ENCODE data around the gene BMAL1.

The BMAL1 gene

GRCh38 chr11:13320688-13321087, 43.1 kb downstream of the BMAL1 start:
- no peaks in the 10 kb centered on the region for H3K4me1 ChIP-seq (ENCODE audit: control insufficient read depth, low read depth, low read length)
- H3K79me2 ChIP-seq (ENCODE audit: control insufficient read depth, insufficient read depth, low read length): no peaks in the 10 kb centered on the region
- H3K18ac ChIP-seq (ENCODE audit: low read length): no peak overlapping the region
- H3K9ac ChIP-seq (ENCODE audit: low read length): no peak overlapping the region
- DNase-seq: no peak
- H2AK5ac ChIP-seq (ENCODE audit: low read length): no peak overlapping the region
- no peaks in the 10 kb centered on the region for H3K79me1 ChIP-seq (ENCODE audit: low read length)
- no peaks in the 10 kb centered on the region for H3K27me3 ChIP-seq (ENCODE audit: insufficient read depth, low read length, poor library complexity)
- no peaks in the 10 kb centered on the region for H3K36me3 ChIP-seq (ENCODE audit: control insufficient read depth, insufficient read depth, low read length)
- no peak overlapping the region for H2BK5ac ChIP-seq (ENCODE audit: low read length)
- H3K4ac ChIP-seq (ENCODE audit: low read depth, low read length): no peak overlapping the region
- H4K5ac ChIP-seq (ENCODE audit: low read length): no peak overlapping the region
- WGBS (ENCODE audit: extremely low coverage, insufficient coverage, low lambda C conversion rate): no CpG with 5 or more reads among the region's 3 CpGs
- H4K8ac ChIP-seq (ENCODE audit: low read depth, low read length): no peak overlapping the region
- no peak overlapping the region for H3K23ac ChIP-seq (ENCODE audit: low read length)
- H2BK120ac ChIP-seq (ENCODE audit: low read depth, low read length): no peak overlapping the region
- no peak overlapping the region for H3K56ac ChIP-seq (ENCODE audit: low read length)
- H3K27ac ChIP-seq (ENCODE audit: low read depth, low read length): no peak overlapping the region
- H3K4me2 ChIP-seq (ENCODE audit: low read length): no peak overlapping the region
- H2BK15ac ChIP-seq (replicated peaks; ENCODE audit: low read depth): no peak overlapping the region
- no peak overlapping the region for H3K4me3 ChIP-seq (ENCODE audit: low read length)

DNA sequence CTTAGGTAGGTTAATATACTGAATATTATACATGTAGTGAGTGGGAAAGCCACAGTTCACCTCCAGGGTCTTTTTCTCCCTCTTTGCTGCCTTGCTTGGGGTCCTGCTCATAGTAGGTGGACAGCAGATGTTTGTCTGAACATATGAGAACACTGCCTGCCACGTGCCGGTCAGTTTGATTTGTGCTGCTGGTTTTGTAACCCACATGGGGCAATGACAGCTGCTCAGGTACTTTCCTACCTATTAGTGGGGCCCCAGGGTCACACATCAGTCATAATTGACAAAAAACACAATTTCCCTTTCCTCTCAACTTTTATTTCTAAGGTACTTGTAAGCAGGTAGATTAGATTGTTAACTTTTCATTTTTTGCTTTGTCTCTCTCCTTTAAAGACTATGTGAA, 43.8 kb downstream of the BMAL1 start:
- H3K4me3 ChIP-seq (ENCODE audit: low read length): no peak overlapping the region
- no peak overlapping the region for H2AK5ac ChIP-seq (ENCODE audit: low read length)
- no peak overlapping the region for H3K56ac ChIP-seq (ENCODE audit: low read length)
- DNase-seq: no peak
- no CpG with 5 or more reads among the region's 2 CpGs for WGBS (ENCODE audit: extremely low coverage, insufficient coverage, low lambda C conversion rate)
- H2BK120ac ChIP-seq (ENCODE audit: low read depth, low read length): no peak overlapping the region
- H3K4me2 ChIP-seq (ENCODE audit: low read length): no peak overlapping the region
- H4K8ac ChIP-seq (ENCODE audit: low read depth, low read length): no peak overlapping the region
- H2BK5ac ChIP-seq (ENCODE audit: low read length): no peak overlapping the region
- H2BK15ac ChIP-seq (replicated peaks; ENCODE audit: low read depth): no peak overlapping the region
- H3K27ac ChIP-seq (ENCODE audit: low read depth, low read length): no peak overlapping the region
- no peaks in the 10 kb centered on the region for H3K79me1 ChIP-seq (ENCODE audit: low read length)
- H3K79me2 ChIP-seq (ENCODE audit: control insufficient read depth, insufficient read depth, low read length): no peaks in the 10 kb centered on the region
- no peak overlapping the region for H3K9ac ChIP-seq (ENCODE audit: low read length)
- H3K4me1 ChIP-seq (ENCODE audit: control insufficient read depth, low read depth, low read length): no peaks in the 10 kb centered on the region
- no peak overlapping the region for H3K23ac ChIP-seq (ENCODE audit: low read length)
- H3K36me3 ChIP-seq (ENCODE audit: control insufficient read depth, insufficient read depth, low read length): no peaks in the 10 kb centered on the region
- no peaks in the 10 kb centered on the region for H3K27me3 ChIP-seq (ENCODE audit: insufficient read depth, low read length, poor library complexity)
- no peak overlapping the region for H3K4ac ChIP-seq (ENCODE audit: low read depth, low read length)
- H3K18ac ChIP-seq (ENCODE audit: low read length): no peak overlapping the region
- no peak overlapping the region for H4K5ac ChIP-seq (ENCODE audit: low read length)

GRCh38 chr11:13324141-13324540, 46.6 kb downstream of the BMAL1 start:
- WGBS (ENCODE audit: extremely low coverage, insufficient coverage, low lambda C conversion rate): no CpG with 5 or more reads among the region's 8 CpGs
- no peaks in the 10 kb centered on the region for H3K79me2 ChIP-seq (ENCODE audit: control insufficient read depth, insufficient read depth, low read length)

GRCh38 chr11:13324709-13325108, 47.1 kb downstream of the BMAL1 start:
- no peaks in the 10 kb centered on the region for H3K27me3 ChIP-seq (ENCODE audit: insufficient read depth, low read length, poor library complexity)
- no peak overlapping the region for H2AK5ac ChIP-seq (ENCODE audit: low read length)
- H3K18ac ChIP-seq (ENCODE audit: low read length): no peak overlapping the region
- H3K36me3 ChIP-seq (ENCODE audit: control insufficient read depth, insufficient read depth, low read length): no peaks in the 10 kb centered on the region
- H3K79me2 ChIP-seq (ENCODE audit: control insufficient read depth, insufficient read depth, low read length): no peaks in the 10 kb centered on the region
- WGBS (ENCODE audit: extremely low coverage, insufficient coverage, low lambda C conversion rate): no CpG with 5 or more reads among the region's 5 CpGs
- no peak overlapping the region for H3K9ac ChIP-seq (ENCODE audit: low read length)
- H3K4me1 ChIP-seq (ENCODE audit: control insufficient read depth, low read depth, low read length): no peaks in the 10 kb centered on the region
- no peak overlapping the region for H3K4ac ChIP-seq (ENCODE audit: low read depth, low read length)
- H3K4me2 ChIP-seq (ENCODE audit: low read length): no peak overlapping the region
- no peak overlapping the region for H3K56ac ChIP-seq (ENCODE audit: low read length)
- H4K5ac ChIP-seq (ENCODE audit: low read length): no peak overlapping the region
- DNase-seq: no peak
- H3K79me1 ChIP-seq (ENCODE audit: low read length): no peaks in the 10 kb centered on the region
- no peak overlapping the region for H2BK15ac ChIP-seq (replicated peaks; ENCODE audit: low read depth)
- H2BK120ac ChIP-seq (ENCODE audit: low read depth, low read length): no peak overlapping the region
- no peak overlapping the region for H2BK5ac ChIP-seq (ENCODE audit: low read length)
- no peak overlapping the region for H4K8ac ChIP-seq (ENCODE audit: low read depth, low read length)
- H3K4me3 ChIP-seq (ENCODE audit: low read length): no peak overlapping the region
- H3K27ac ChIP-seq (ENCODE audit: low read depth, low read length): no peak overlapping the region
- no peak overlapping the region for H3K23ac ChIP-seq (ENCODE audit: low read length)

More at GRCh38 chr11:13324141-13324540, 46.6 kb downstream of the BMAL1 start:
- no peak for DNase-seq
- Histone ChIP-seq H3K56ac (ENCODE audit: low read length) (no peak overlapping the region), H3K27ac (ENCODE audit: low read depth, low read length) (no peak overlapping the region), H3K4ac (ENCODE audit: low read depth, low read length) (no peak overlapping the region), H3K79me1 (ENCODE audit: low read length) (no peaks in the 10 kb centered on the region), H3K36me3 (ENCODE audit: control insufficient read depth, insufficient read depth, low read length) (no peaks in the 10 kb centered on the region), H3K4me2 (ENCODE audit: low read length) (no peak overlapping the region), H3K18ac (ENCODE audit: low read length) (no peak overlapping the region), H3K27me3 (ENCODE audit: insufficient read depth, low read length, poor library complexity) (no peaks in the 10 kb centered on the region), H3K4me3 (ENCODE audit: low read length) (no peak overlapping the region), H2BK120ac (ENCODE audit: low read depth, low read length) (no peak overlapping the region), H2BK5ac (ENCODE audit: low read length) (no peak overlapping the region), H3K23ac (ENCODE audit: low read length) (no peak overlapping the region), H3K4me1 (ENCODE audit: control insufficient read depth, low read depth, low read length) (no peaks in the 10 kb centered on the region), H2AK5ac (ENCODE audit: low read length) (no peak overlapping the region), H4K5ac (ENCODE audit: low read length) (no peak overlapping the region), H2BK15ac (replicated peaks; ENCODE audit: low read depth) (no peak overlapping the region), H4K8ac (ENCODE audit: low read depth, low read length) (no peak overlapping the region), H3K9ac (ENCODE audit: low read length) (no peak overlapping the region)

- no peak overlapping the region for H3K18ac ChIP-seq (ENCODE audit: low read length)
Observed at GRCh38 chr11:13327421-13327820, 49.8 kb downstream of the BMAL1 start.

GRCh38 chr11:13328286-13328685, 50.7 kb downstream of the BMAL1 start:
- H2BK15ac ChIP-seq (replicated peaks; ENCODE audit: low read depth): no peak overlapping the region
- no peak overlapping the region for H3K4me3 ChIP-seq (ENCODE audit: low read length)
- no peak overlapping the region for H3K4ac ChIP-seq (ENCODE audit: low read depth, low read length)
- H2AK5ac ChIP-seq (ENCODE audit: low read length): no peak overlapping the region
- H3K79me1 ChIP-seq (ENCODE audit: low read length): no peaks in the 10 kb centered on the region
- no peak for DNase-seq
- no peak overlapping the region for H3K56ac ChIP-seq (ENCODE audit: low read length)
- no peak overlapping the region for H2BK120ac ChIP-seq (ENCODE audit: low read depth, low read length)
- no peak overlapping the region for H3K4me2 ChIP-seq (ENCODE audit: low read length)
- H3K23ac ChIP-seq (ENCODE audit: low read length): no peak overlapping the region
- H3K27ac ChIP-seq (ENCODE audit: low read depth, low read length): no peak overlapping the region
- no peak overlapping the region for H3K18ac ChIP-seq (ENCODE audit: low read length)
- H3K36me3 ChIP-seq (ENCODE audit: control insufficient read depth, insufficient read depth, low read length): no peaks in the 10 kb centered on the region
- WGBS (ENCODE audit: extremely low coverage, insufficient coverage, low lambda C conversion rate): no CpG with 5 or more reads among the region's 5 CpGs
- H3K27me3 ChIP-seq (ENCODE audit: insufficient read depth, low read length, poor library complexity): no peaks in the 10 kb centered on the region
- H3K4me1 ChIP-seq (ENCODE audit: control insufficient read depth, low read depth, low read length): no peaks in the 10 kb centered on the region
- no peaks in the 10 kb centered on the region for H3K79me2 ChIP-seq (ENCODE audit: control insufficient read depth, insufficient read depth, low read length)
- H4K8ac ChIP-seq (ENCODE audit: low read depth, low read length): no peak overlapping the region
- H2BK5ac ChIP-seq (ENCODE audit: low read length): no peak overlapping the region
- no peak overlapping the region for H4K5ac ChIP-seq (ENCODE audit: low read length)
- H3K9ac ChIP-seq (ENCODE audit: low read length): no peak overlapping the region

More at GRCh38 chr11:13327421-13327820, 49.8 kb downstream of the BMAL1 start:
- no peak overlapping the region for H4K5ac ChIP-seq (ENCODE audit: low read length)
- H3K79me2 ChIP-seq (ENCODE audit: control insufficient read depth, insufficient read depth, low read length): no peaks in the 10 kb centered on the region
- no peak overlapping the region for H3K4me2 ChIP-seq (ENCODE audit: low read length)
- no peaks in the 10 kb centered on the region for H3K36me3 ChIP-seq (ENCODE audit: control insufficient read depth, insufficient read depth, low read length)
- no peaks in the 10 kb centered on the region for H3K27me3 ChIP-seq (ENCODE audit: insufficient read depth, low read length, poor library complexity)
- no peak overlapping the region for H2BK120ac ChIP-seq (ENCODE audit: low read depth, low read length)
- no peak overlapping the region for H3K9ac ChIP-seq (ENCODE audit: low read length)
- no peaks in the 10 kb centered on the region for H3K4me1 ChIP-seq (ENCODE audit: control insufficient read depth, low read depth, low read length)
- no peak overlapping the region for H4K8ac ChIP-seq (ENCODE audit: low read depth, low read length)
- H3K56ac ChIP-seq (ENCODE audit: low read length): no peak overlapping the region
- no peak overlapping the region for H3K4me3 ChIP-seq (ENCODE audit: low read length)
- no peak overlapping the region for H3K23ac ChIP-seq (ENCODE audit: low read length)
- H2AK5ac ChIP-seq (ENCODE audit: low read length): no peak overlapping the region
- H2BK15ac ChIP-seq (replicated peaks; ENCODE audit: low read depth): no peak overlapping the region
- no peak overlapping the region for H3K27ac ChIP-seq (ENCODE audit: low read depth, low read length)
- no peak for DNase-seq
- H3K79me1 ChIP-seq (ENCODE audit: low read length): no peaks in the 10 kb centered on the region
- no peak overlapping the region for H2BK5ac ChIP-seq (ENCODE audit: low read length)
- H3K4ac ChIP-seq (ENCODE audit: low read depth, low read length): no peak overlapping the region
- WGBS (ENCODE audit: extremely low coverage, insufficient coverage, low lambda C conversion rate): no CpG with 5 or more reads among the region's 4 CpGs

Measured in mesendoderm (in vitro differentiated cells).